K562 (cell line): ENCODE data around the gene PRKAR2B. TPM values are rescaled to one million over a fixed set of nuclear protein-coding genes. Genes with fewer than 3 reads are reported as not detected.

Experiments
- BDP1 ChIP-seq: IDR thresholded peaks from 3 replicates; pipeline ENCODE4 v1.6.1; 2011; ENCODE audit not compliant: insufficient read length, insufficient read depth
- E2F3 ChIP-seq: fragments of 250-450 bp; sonication (Bioruptor Pico); IDR thresholded peaks from 2 replicates; pipeline ENCODE4 v1.4.0; 2020; ENCODE audit warnings: mild to moderate bottlenecking
- ETV5 ChIP-seq: sonication (generic); formaldehyde crosslinking; IDR thresholded peaks from 2 replicates; pipeline ENCODE4 v1.4.0; 2020; ENCODE audit warnings: low read depth, mild to moderate bottlenecking, missing genetic modification reagents
- HSF4 ChIP-seq: fragments of 250-450 bp; sonication (Bioruptor Pico); IDR thresholded peaks from 2 replicates; pipeline ENCODE4 v2.1.2; 2022; ENCODE audit warnings: mild to moderate bottlenecking, moderate library complexity, borderline replicate concordance
- IFI16 ChIP-seq: fragments of 250-450 bp; sonication (Bioruptor Pico); IDR thresholded peaks from 2 replicates; pipeline ENCODE4 v2.1.2; 2022; ENCODE audit warnings: mild to moderate bottlenecking, inconsistent platforms
- KLF16 ChIP-seq: IDR thresholded peaks from 2 replicates; pipeline ENCODE4 v1.6.1; 2016; ENCODE audit warnings: antibody characterized with exemption
- MAFF ChIP-seq: IDR thresholded peaks from 2 replicates; pipeline ENCODE4 v1.6.1; 2012; ENCODE audit warnings: low read length, improper control_type of control experiment
- MTF1 ChIP-seq: fragments of 250-450 bp; sonication (Bioruptor Pico); IDR thresholded peaks from 2 replicates; pipeline ENCODE4 v1.9.0; 2021; ENCODE audit warnings: moderate library complexity, mild to moderate bottlenecking, inconsistent platforms, borderline replicate concordance
- NCOA4 ChIP-seq: fragments of 450-650 bp; IDR thresholded peaks from 2 replicates; pipeline ENCODE4 v1.6.1; 2018; ENCODE audit warnings: mild to moderate bottlenecking; ENCODE audit not compliant: partially characterized antibody
- NFE2L1 ChIP-seq: fragments of 450-650 bp; IDR thresholded peaks from 2 replicates; pipeline ENCODE4 v1.6.1; 2016; ENCODE audit warnings: missing genetic modification characterization, low read depth, mild to moderate bottlenecking, missing compliant biosample characterization, moderate library complexity, borderline replicate concordance
- NFIX ChIP-seq: fragments of 250-450 bp; sonication (Bioruptor Pico); IDR thresholded peaks from 2 replicates; pipeline ENCODE4 v1.4.0; 2020; ENCODE audit warnings: low read depth, mild to moderate bottlenecking, moderate library complexity
- POLR2AphosphoS5 ChIP-seq: IDR thresholded peaks from 2 replicates; pipeline ENCODE4 v1.6.1; 2011; ENCODE audit warnings: mild to moderate bottlenecking, low read depth, low read length, moderate library complexity; ENCODE audit not compliant: control insufficient read depth, insufficient read depth
- POLR2H ChIP-seq: IDR thresholded peaks from 2 replicates; pipeline ENCODE4 v1.6.1; 2016; ENCODE audit warnings: missing genetic modification characterization, low read depth, mild to moderate bottlenecking, control low read depth, missing compliant biosample characterization, moderate library complexity
- POU5F1 ChIP-seq: fragments of 150-350 bp; IDR thresholded peaks from 2 replicates; pipeline ENCODE4 v1.6.1; 2014; ENCODE audit warnings: borderline replicate concordance, low read length, low read depth, mild to moderate bottlenecking; ENCODE audit not compliant: partially characterized antibody
- PYGO2 ChIP-seq: fragments of 450-650 bp; IDR thresholded peaks from 2 replicates; pipeline ENCODE4 v1.6.1; 2016; ENCODE audit warnings: mild to moderate bottlenecking, missing genetic modification characterization, moderate library complexity, missing compliant biosample characterization
- RBBP5 ChIP-seq: fragments of 200-600 bp; sonication (generic); IDR thresholded peaks from 2 replicates; pipeline ENCODE4 v1.6.1; 2012; ENCODE audit warnings: borderline replicate concordance, mild to moderate bottlenecking, low read length, control low read depth, inconsistent platforms; ENCODE audit not compliant: insufficient read depth, poor library complexity, severe bottlenecking
- RBM22 ChIP-seq: fragments of 200-400 bp; formaldehyde crosslinking; IDR thresholded peaks from 2 replicates; pipeline ENCODE4 v1.6.1; 2018; ENCODE audit warnings: low read length, low read depth; ENCODE audit not compliant: poor library complexity, severe bottlenecking
- RBM34 ChIP-seq: fragments of 200-400 bp; formaldehyde crosslinking; IDR thresholded peaks from 2 replicates; pipeline ENCODE4 v1.6.1; 2018; ENCODE audit warnings: low read length, borderline replicate concordance; ENCODE audit not compliant: insufficient read depth
- TEAD2 ChIP-seq: fragments of 450-650 bp; IDR thresholded peaks from 2 replicates; pipeline ENCODE4 v1.6.1; 2016; ENCODE audit warnings: missing genetic modification characterization, control low read depth, missing compliant biosample characterization
- XRCC3 ChIP-seq: fragments of 450-650 bp; IDR thresholded peaks from 2 replicates; pipeline ENCODE4 v1.6.1; 2017; ENCODE audit warnings: mild to moderate bottlenecking, moderate library complexity
- ZBTB7A ChIP-seq: IDR thresholded peaks from 2 replicates; pipeline ENCODE4 v1.6.1; 2011; ENCODE audit warnings: low read depth, mild to moderate bottlenecking, low read length, moderate library complexity, borderline replicate concordance; ENCODE audit not compliant: control insufficient read depth
- ZNF124 ChIP-seq: sonication (generic); formaldehyde crosslinking; IDR thresholded peaks from 2 replicates; pipeline ENCODE4 v1.8.1; 2022; ENCODE audit warnings: missing genetic modification reagents
- ZNF695 ChIP-seq: fragments of 450-650 bp; formaldehyde crosslinking; IDR thresholded peaks from 2 replicates; pipeline ENCODE4 v1.4.0; 2020; ENCODE audit warnings: mild to moderate bottlenecking, moderate library complexity
- ZNF699 ChIP-seq: fragments of 250-450 bp; sonication (Bioruptor Pico); IDR thresholded peaks from 2 replicates; pipeline ENCODE4 v1.8.0; 2021; ENCODE audit warnings: mild to moderate bottlenecking, moderate library complexity; ENCODE audit not compliant: insufficient replicate concordance
- ZNF76 ChIP-seq: fragments of 250-450 bp; sonication (Bioruptor Pico); IDR thresholded peaks from 2 replicates; pipeline ENCODE4 v1.4.0; 2020; ENCODE audit warnings: mild to moderate bottlenecking, moderate library complexity, borderline replicate concordance
- polyA plus RNA-seq, 8 experiments: library from polyadenylated mRNA; depleted of rRNA in 4 of 8; stranded (reverse) in 5 of 8; unstranded in 3 of 8; fragments of >200 nt; fragmentation: Nextera tagmentation in 2 of 8; fragmentation: Illumina TruSeq in 1 of 8; extraction: Ambion mirVana in 2 of 8; extraction: Trizol in 1 of 8; gene quantifications; 2 replicates each; pipeline versions ENCODE4 v1.2.1 to v1.2.3, GENCODE V29; 2011 to 2014; ENCODE audit warnings: inconsistent platforms in 1 of 8, missing spikeins in 1 of 8
- total RNA-seq, 7 experiments: library from RNA; depleted of rRNA in 6 of 7; stranded (reverse); fragments of >200 nt in 6 of 7; fragmentation: Illumina TruSeq in 2 of 7; extraction: Trizol in 2 of 7; gene quantifications; 2 replicates each; pipeline versions ENCODE4 v1.2.1 to v1.2.3, GENCODE V29; 2011 to 2021; ENCODE audit warnings: low replicate concordance in 1 of 7
- TF ChIP-seq, protein P1 (sequence below): fragments of 450-650 bp; formaldehyde crosslinking; IDR thresholded peaks from 2 replicates; pipeline ENCODE4 v1.4.0; 2022; ENCODE audit warnings: missing genetic modification characterization
- TF ChIP-seq, protein P2 (sequence below): IDR thresholded peaks from 2 replicates; pipeline ENCODE4 v1.6.1; 2011; ENCODE audit not compliant: insufficient read length; ENCODE audit errors: extremely low read depth
- TF ChIP-seq, protein P3 (sequence below): fragments of 250-450 bp; sonication (Bioruptor Pico); IDR thresholded peaks from 2 replicates; pipeline ENCODE4 v1.8.0; 2021; ENCODE audit warnings: borderline replicate concordance, mild to moderate bottlenecking, moderate library complexity; ENCODE audit not compliant: poor library complexity, severe bottlenecking

The PRKAR2B gene
- total and polyA plus RNA-seq, 9 of the 15 experiments (the other 6 are each of a cell fraction or from before 2014, with no cell fraction given) = 59.0 to 173 (median 129) TPM

DNA sequence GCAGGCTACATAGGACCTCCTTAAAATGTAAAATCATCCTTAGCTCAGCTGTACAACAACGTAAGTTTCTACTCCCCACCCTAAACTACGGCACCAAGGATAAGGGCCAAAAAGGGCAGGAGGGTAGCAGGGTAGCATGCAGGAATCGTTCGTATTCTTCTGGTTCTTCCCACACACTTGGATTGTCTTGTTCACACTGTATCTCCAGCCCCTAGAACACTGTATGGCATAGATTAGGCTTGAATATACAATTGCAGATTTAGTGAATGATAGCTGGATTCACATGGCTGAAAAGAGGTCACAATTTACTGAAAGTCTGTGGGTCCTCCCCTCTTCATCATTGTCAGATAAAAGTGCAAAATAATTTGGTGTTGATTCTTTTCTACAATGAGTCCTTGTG lies 28.2 kb upstream of the PRKAR2B start (continued):
- TF ChIP-seq, protein P1, sequence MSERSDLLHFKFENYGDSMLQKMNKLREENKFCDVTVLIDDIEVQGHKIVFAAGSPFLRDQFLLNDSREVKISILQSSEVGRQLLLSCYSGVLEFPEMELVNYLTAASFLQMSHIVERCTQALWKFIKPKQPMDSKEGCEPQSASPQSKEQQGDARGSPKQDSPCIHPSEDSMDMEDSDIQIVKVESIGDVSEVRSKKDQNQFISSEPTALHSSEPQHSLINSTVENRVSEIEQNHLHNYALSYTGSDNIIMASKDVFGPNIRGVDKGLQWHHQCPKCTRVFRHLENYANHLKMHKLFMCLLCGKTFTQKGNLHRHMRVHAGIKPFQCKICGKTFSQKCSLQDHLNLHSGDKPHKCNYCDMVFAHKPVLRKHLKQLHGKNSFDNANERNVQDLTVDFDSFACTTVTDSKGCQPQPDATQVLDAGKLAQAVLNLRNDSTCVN = no peak
- TF ChIP-seq E2F3 = no peak
- TF ChIP-seq KLF16 = no peak
- no peak for TF ChIP-seq IFI16 (CRISPR knock-in tag)
- TF ChIP-seq HSF4 = no peak
- no peak for TF ChIP-seq BDP1
- TF ChIP-seq MTF1 (CRISPR knock-in tag) = no peak
- TF ChIP-seq NCOA4 = peak; percentile 23
- TF ChIP-seq ZNF76 (CRISPR knock-in tag) = no peak
- no peak for TF ChIP-seq ETV5 (CRISPR knock-in tag)
- no peak for TF ChIP-seq ZNF695 (CRISPR knock-in tag)
- TF ChIP-seq ZNF699 (CRISPR knock-in tag) = no peak
- TF ChIP-seq ZBTB7A = no peak
- TF ChIP-seq RBM22 = no peak
- TF ChIP-seq POU5F1 = no peak
- no peak for TF ChIP-seq NFIX
- TF ChIP-seq, protein P2, sequence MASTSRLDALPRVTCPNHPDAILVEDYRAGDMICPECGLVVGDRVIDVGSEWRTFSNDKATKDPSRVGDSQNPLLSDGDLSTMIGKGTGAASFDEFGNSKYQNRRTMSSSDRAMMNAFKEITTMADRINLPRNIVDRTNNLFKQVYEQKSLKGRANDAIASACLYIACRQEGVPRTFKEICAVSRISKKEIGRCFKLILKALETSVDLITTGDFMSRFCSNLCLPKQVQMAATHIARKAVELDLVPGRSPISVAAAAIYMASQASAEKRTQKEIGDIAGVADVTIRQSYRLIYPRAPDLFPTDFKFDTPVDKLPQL = no peak
- TF ChIP-seq ZNF124 (CRISPR knock-in tag) = no peak
- TF ChIP-seq XRCC3 = no peak
- TF ChIP-seq POLR2H (tag) = no peak
- no peak for TF ChIP-seq PYGO2 (tag)
- TF ChIP-seq, protein P3, sequence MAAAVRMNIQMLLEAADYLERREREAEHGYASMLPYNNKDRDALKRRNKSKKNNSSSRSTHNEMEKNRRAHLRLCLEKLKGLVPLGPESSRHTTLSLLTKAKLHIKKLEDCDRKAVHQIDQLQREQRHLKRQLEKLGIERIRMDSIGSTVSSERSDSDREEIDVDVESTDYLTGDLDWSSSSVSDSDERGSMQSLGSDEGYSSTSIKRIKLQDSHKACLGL (CRISPR knock-in tag) = no peak
- no peak for TF ChIP-seq RBM34
- TF ChIP-seq TEAD2 (tag) = no peak
- TF ChIP-seq MAFF = no peak
- TF ChIP-seq RBBP5 = no peak
- TF ChIP-seq POLR2AphosphoS5 = peak; percentile 59; the same call in 1 of the 2 replicates
- TF ChIP-seq NFE2L1 (tag) = no peak
